ENCODE measurements around the gene GLI2. TPM values are rescaled to one million over a fixed set of nuclear protein-coding genes. Genes with fewer than 3 reads are reported as not detected.

The GLI2 gene
- total and polyA plus RNA-seq, 2 of the 13 experiments (the other 11 are each of a cell fraction or from before 2014, with no cell fraction given) = not detected

DNA sequence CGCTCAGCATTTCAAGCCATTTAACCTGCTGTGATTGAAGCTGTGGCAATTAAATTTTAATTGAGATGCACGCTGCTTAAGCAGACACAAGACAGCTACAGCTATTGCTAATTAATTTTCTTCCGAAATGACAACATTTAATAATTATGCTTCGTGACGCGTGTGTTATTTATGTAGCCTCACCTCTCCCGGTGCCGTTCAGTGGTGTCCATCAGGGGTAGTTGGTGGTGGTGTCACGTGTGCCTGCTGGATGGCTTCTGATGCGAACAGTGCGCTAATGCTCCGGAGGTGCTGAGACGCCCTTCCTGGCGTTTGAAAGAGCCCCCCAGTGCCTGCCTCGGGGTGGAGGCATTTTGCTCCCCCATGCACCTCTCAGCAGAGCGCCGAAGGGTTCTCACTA lies 39.5 kb downstream of the GLI2 start:
- ATAC-seq = no peak
- Histone ChIP-seq H3K27ac (ENCODE audit: extremely low read length, insufficient read depth, low read length) (no peak overlapping the region), H4K20me1 (ENCODE audit: insufficient read depth, low read length) (no peaks in the 10 kb centered on the region; the same call in 1 of the 2 replicates), H3K4me3 (replicated peaks in 1 of 3; ENCODE audit: insufficient read depth in 1 of 3, low read depth in 2 of 3, low read length in 3 of 3) (no peak overlapping the region), H3K79me2 (ENCODE audit: insufficient read depth, low read length) (no peaks in the 10 kb centered on the region), H3K27me3 (ENCODE audit: control insufficient read depth in 1 of 2, insufficient read depth in 2 of 2, low read length in 2 of 2) (peaks cover 14 to 80% of the 10 kb centered on the region in 2 experiments; a peak in 4 of 5 replicates), H3K9me3 (ENCODE audit: low read length) (no peaks in the 10 kb centered on the region), H3K4me1 (ENCODE audit: insufficient read depth, low read length) (no peaks in the 10 kb centered on the region), H3K9ac (ENCODE audit: insufficient read depth, low read depth, low read length) (no peak overlapping the region), H2AFZ (ENCODE audit: low read length) (no peak overlapping the region), H3K4me2 (ENCODE audit: low read depth, low read length) (no peak overlapping the region), H3K36me3 (replicated peaks in 1 of 2; ENCODE audit: control insufficient read depth in 1 of 2, insufficient read depth in 2 of 2, low read length in 2 of 2) (no peaks in the 10 kb centered on the region)
- in situ Hi-C loops (cut with HindIII; ENCODE audit: extremely low pct_ligation_motif_present, low pct_unique_long_range_greater_than_20kb) (no loop called here), intact Hi-C loops (cut with micrococcal nuclease; ENCODE audit: unreplicated experiment) (no loop called here)
- FAIRE-seq = no peak
- WGBS (ENCODE audit: low lambda C conversion rate) = 22% methylated on average over 16 of the region's 17 CpGs
- CTCF ChIA-PET (ENCODE audit: low intra/inter-chr PET ratio, low total read pairs) = no interaction called here
- BruUV-seq (replicated peaks) = no TSS peak
- POLR2A ChIA-PET = no interaction called here
- DNase-seq (ENCODE audit: low spot score) = no peak
- TF ChIP-seq ADNP (CRISPR knock-in tag; IDR thresholded peaks at IDR 0.05) = no peak
- no peak for TF ChIP-seq BORCS8-MEF2B (CRISPR knock-in tag; IDR thresholded peaks at IDR 0.05)
- TF ChIP-seq ZNF101 (CRISPR knock-in tag; IDR thresholded peaks at IDR 0.05; ENCODE audit: borderline replicate concordance, low read depth) = no peak

DNA sequence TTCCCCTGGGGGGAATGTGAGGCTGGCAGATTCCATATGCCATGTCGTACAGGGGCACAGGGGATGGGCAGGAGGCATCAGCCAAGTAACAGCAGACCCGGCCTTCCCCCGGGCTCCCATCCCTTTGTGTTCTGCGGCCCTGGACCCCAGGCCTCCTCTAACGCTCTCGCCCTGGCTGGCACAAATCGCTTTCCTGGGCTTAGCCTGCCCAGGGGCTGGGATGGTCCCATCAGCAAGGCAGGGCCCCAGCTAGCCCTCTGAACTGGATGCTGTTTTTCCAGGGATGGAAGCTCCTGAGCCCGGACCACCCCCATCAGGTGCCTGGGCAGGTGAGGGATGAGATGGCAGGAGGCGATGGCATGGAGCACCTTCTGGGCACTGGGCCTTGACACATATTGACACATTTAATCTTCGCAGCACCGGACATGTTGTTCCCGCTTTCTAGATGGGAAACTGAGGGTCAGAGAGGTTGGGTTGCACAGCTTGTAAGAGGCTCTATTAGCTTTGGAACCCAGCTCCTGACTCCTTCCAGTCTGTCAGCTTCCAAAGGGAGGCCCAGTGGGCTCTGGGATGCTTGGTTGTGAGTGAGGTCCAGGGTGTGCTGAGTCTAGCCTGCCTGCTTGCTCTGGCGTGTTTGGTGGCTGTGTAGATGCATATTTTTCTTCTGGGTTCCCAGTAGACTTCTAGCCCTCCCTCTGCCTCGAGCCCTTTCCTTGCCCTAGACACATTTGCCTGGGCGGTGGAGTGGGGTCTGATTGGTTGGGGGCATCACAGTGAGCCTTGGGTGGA lies 40.3 kb downstream of the GLI2 start:
- H2AFZ ChIP-seq (ENCODE audit: low read length) = no peak overlapping the region
- ChIA-PET CTCF (ENCODE audit: low intra/inter-chr PET ratio, low total read pairs) (no interaction called here), POLR2A (no interaction called here)
- H4K20me1 ChIP-seq (ENCODE audit: insufficient read depth, low read length) = no peaks in the 10 kb centered on the region; the same call in 1 of the 2 replicates
- no peaks in the 10 kb centered on the region for H3K9me3 ChIP-seq (ENCODE audit: low read length)
- no peak overlapping the region for H3K4me2 ChIP-seq (ENCODE audit: low read depth, low read length)
- H3K79me2 ChIP-seq (ENCODE audit: insufficient read depth, low read length) = no peaks in the 10 kb centered on the region
- no peaks in the 10 kb centered on the region for H3K36me3 ChIP-seq (replicated peaks in 1 of 2; ENCODE audit: control insufficient read depth in 1 of 2, insufficient read depth in 2 of 2, low read length in 2 of 2)
- FAIRE-seq (no peak), ATAC-seq (no peak), DNase-seq (ENCODE audit: low spot score) (no peak)
- no peaks in the 10 kb centered on the region for H3K4me1 ChIP-seq (ENCODE audit: insufficient read depth, low read length)
- no peak overlapping the region for H3K4me3 ChIP-seq (replicated peaks in 1 of 3; ENCODE audit: insufficient read depth in 1 of 3, low read depth in 2 of 3, low read length in 3 of 3)
- intact Hi-C loops (cut with micrococcal nuclease; ENCODE audit: unreplicated experiment) = no loop called here
- H3K27me3 ChIP-seq (ENCODE audit: control insufficient read depth in 1 of 2, insufficient read depth in 2 of 2, low read length in 2 of 2) = peaks cover 12 to 86% of the 10 kb centered on the region in 2 experiments; a peak in 4 of 5 replicates
- BruUV-seq (replicated peaks) = no TSS peak
- WGBS (ENCODE audit: low lambda C conversion rate) = 30% methylated on average over 14 of the region's 15 CpGs
- no peak overlapping the region for H3K9ac ChIP-seq (ENCODE audit: insufficient read depth, low read depth, low read length)
- H3K27ac ChIP-seq (ENCODE audit: extremely low read length, insufficient read depth, low read length) = no peak overlapping the region
- in situ Hi-C loops (cut with HindIII; ENCODE audit: extremely low pct_ligation_motif_present, low pct_unique_long_range_greater_than_20kb) = no loop called here
- TF ChIP-seq, protein P1, sequence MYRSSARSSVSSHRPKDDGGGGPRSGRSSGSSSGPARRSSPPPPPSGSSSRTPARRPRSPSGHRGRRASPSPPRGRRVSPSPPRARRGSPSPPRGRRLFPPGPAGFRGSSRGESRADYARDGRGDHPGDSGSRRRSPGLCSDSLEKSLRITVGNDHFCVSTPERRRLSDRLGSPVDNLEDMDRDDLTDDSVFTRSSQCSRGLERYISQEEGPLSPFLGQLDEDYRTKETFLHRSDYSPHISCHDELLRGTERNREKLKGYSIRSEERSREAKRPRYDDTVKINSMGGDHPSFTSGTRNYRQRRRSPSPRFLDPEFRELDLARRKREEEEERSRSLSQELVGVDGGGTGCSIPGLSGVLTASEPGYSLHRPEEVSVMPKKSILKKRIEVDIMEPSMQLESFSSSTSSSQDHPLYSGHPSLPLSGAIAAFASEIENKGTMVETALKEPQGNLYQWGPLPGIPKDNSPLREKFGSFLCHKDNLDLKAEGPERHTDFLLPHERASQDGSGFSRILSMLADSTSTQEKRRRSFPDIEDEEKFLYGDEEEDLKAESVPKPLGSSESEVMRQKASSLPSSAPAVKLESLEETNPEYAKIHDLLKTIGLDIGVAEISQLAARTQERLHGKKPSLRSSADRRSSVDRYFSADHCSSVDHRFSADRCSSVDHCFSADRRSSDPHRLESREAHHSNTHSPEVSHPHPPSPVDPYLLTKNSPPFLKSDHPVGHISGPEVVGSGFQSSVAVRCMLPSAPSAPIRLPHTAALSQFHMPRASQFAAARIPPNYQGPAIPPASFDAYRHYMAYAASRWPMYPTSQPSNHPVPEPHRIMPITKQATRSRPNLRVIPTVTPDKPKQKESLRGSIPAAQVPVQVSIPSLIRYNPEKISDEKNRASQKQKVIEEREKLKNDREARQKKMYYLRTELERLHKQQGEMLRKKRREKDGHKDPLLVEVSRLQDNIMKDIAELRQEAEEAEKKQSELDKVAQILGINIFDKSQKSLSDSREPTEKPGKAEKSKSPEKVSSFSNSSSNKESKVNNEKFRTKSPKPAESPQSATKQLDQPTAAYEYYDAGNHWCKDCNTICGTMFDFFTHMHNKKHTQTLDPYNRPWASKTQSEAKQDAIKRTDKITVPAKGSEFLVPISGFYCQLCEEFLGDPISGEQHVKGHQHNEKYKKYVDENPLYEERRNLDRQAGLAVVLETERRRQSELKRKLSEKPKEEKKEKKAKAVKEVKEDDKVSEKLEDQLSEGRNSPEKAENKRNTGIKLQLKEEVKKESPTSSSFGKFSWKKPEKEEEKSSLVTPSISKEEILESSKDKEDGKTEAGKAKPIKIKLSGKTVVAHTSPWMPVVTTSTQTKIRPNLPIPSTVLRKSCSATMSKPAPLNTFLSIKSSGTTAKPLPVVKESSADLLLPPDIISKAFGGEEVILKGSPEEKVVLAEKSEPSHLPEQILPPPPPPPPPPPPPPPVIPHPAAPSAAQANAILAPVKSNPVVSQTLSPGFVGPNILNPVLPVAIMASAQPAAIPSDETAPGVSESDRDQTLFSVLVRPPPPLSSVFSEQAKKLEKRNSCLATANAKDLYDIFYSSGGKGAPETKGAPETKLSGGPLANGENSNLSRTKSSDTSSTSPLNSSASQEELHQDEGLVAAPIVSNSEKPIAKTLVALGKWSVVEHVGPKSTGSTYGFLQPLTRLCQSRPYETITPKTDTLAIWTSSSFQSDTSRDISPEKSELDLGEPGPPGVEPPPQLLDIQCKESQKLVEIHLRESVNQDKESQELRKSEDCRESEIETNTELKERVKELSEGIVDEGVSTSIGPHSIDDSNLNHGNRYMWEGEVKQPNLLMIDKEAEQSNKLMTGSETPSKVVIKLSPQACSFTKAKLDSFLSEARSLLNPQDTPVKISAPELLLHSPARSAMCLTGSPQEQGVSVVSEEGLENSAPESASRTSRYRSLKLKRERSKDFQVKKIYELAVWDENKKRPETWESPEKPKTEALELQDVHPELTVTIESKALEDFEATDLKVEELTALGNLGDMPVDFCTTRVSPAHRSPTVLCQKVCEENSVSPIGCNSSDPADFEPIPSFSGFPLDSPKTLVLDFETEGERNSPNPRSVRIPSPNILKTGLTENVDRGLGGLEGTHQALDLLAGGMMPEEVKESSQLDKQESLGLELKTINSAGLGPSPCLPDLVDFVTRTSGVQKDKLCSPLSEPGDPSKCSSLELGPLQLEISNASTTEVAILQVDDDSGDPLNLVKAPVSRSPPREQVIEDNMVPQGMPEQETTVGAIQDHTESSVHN (CRISPR knock-in tag; IDR thresholded peaks at IDR 0.05) = no peak
- no peak for TF ChIP-seq KAT7 (CRISPR knock-in tag; IDR thresholded peaks at IDR 0.05; ENCODE audit: borderline replicate concordance)
- TF ChIP-seq ZMYM3 (CRISPR knock-in tag; IDR thresholded peaks at IDR 0.05) = no peak
- TF ChIP-seq, protein P2, sequence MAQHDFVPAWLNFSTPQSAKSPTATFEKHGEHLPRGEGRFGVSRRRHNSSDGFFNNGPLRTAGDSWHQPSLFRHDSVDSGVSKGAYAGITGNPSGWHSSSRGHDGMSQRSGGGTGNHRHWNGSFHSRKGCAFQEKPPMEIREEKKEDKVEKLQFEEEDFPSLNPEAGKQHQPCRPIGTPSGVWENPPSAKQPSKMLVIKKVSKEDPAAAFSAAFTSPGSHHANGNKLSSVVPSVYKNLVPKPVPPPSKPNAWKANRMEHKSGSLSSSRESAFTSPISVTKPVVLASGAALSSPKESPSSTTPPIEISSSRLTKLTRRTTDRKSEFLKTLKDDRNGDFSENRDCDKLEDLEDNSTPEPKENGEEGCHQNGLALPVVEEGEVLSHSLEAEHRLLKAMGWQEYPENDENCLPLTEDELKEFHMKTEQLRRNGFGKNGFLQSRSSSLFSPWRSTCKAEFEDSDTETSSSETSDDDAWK (CRISPR knock-in tag; IDR thresholded peaks at IDR 0.05) = no peak
